GM12891 (cell line): Measurements from ENCODE around the gene IL18R1.

Experiments
- POLR2A ChIP-seq: IDR thresholded peaks from 2 replicates; pipeline ENCODE4 v1.6.1; 2011; ENCODE audit warnings: low read depth, low read length, control low read depth
- POLR2AphosphoS5 ChIP-seq: IDR thresholded peaks from 2 replicates; pipeline ENCODE4 v1.6.1; 2011; ENCODE audit warnings: low read depth, low read length, control low read depth
- SPI1 ChIP-seq: IDR thresholded peaks from 2 replicates; pipeline ENCODE4 v1.6.1; 2011; ENCODE audit warnings: low read depth, low read length, control low read depth
- TAF1 ChIP-seq: IDR thresholded peaks from 2 replicates; pipeline ENCODE4 v1.6.1; 2011; ENCODE audit warnings: low read depth, low read length, control low read depth

DNA sequence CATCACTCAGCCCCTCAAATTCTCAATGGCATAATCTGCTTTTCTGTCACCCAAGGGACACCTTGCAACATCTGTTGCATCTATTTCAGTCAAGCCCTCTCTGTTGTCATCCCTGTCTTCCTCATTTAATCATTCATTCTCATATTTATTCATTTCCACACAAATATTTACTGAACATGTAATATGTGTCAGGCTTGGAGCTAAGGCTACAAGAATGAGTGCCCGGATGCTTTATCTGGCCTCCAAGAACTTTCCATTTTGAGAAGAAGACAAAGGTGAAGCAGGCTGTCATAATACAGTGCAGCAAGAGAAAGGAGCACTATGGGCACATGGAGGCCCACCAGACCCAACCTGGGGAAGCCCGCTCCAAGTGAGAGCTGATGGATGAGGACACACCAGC, 83.0 kb downstream of the IL18R1 start:
- TF ChIP-seq POLR2A (no peak), TAF1 (no peak), POLR2AphosphoS5 (no peak), SPI1 (no peak)
